HepG2 (cell line): ENCODE results near the gene PPP2R5C. TPM values are rescaled to one million over a fixed set of nuclear protein-coding genes. Genes with fewer than 3 reads are reported as not detected.

Experiments
- ADNP ChIP-seq: sonication (generic); formaldehyde crosslinking; IDR thresholded peaks from 2 replicates; pipeline ENCODE4 v1.4.0; 2020; ENCODE audit warnings: missing genetic modification reagents
- AGO2 ChIP-seq: fragments of 200-400 bp; formaldehyde crosslinking; optimal IDR thresholded peaks from 2 replicates; pipeline ENCODE3; 2017; ENCODE audit warnings: mild to moderate bottlenecking, low read depth, low read length, moderate library complexity
- CCAR2 ChIP-seq: fragments of 200-400 bp; formaldehyde crosslinking; optimal IDR thresholded peaks from 2 replicates; pipeline ENCODE3; 2018; ENCODE audit warnings: low read depth, mild to moderate bottlenecking, low read length, moderate library complexity
- CREB1 ChIP-seq, 2 experiments: fragments of 450-650 bp in 1 of 2; IDR thresholded peaks; 2 replicates each; pipeline ENCODE4 v1.6.1; 2016 to 2017; ENCODE audit warnings: control low read depth in 1 of 2, mild to moderate bottlenecking in 1 of 2, missing compliant biosample characterization in 1 of 2, missing genetic modification characterization in 1 of 2
- FOXK2 ChIP-seq: fragments of 450-650 bp; IDR thresholded peaks from 2 replicates; pipeline ENCODE4 v1.6.1; 2016
- LRRFIP1 ChIP-seq: sonication (generic); formaldehyde crosslinking; conservative IDR thresholded peaks from 2 replicates; pipeline ENCODE4 v1.4.0; 2020; ENCODE audit warnings: missing genetic modification reagents
- MED1 ChIP-seq: sonication (generic); formaldehyde crosslinking; IDR thresholded peaks from 2 replicates; pipeline ENCODE4 v1.4.0; 2020; ENCODE audit warnings: missing genetic modification reagents
- MYNN ChIP-seq: sonication (generic); formaldehyde crosslinking; IDR thresholded peaks from 2 replicates; pipeline ENCODE4 v1.4.0; 2020; ENCODE audit warnings: mild to moderate bottlenecking, low read depth, missing genetic modification reagents
- SKI ChIP-seq: fragments of 450-650 bp; IDR thresholded peaks from one replicate; pipeline ENCODE4 v1.6.1; 2018; ENCODE audit warnings: mild to moderate bottlenecking; ENCODE audit not compliant: partially characterized antibody
- SP4 ChIP-seq: sonication (generic); formaldehyde crosslinking; IDR thresholded peaks from 2 replicates; pipeline ENCODE4 v1.8.1; 2023; ENCODE audit warnings: mild to moderate bottlenecking, missing genetic modification reagents
- SRSF4 ChIP-seq: fragments of 200-400 bp; formaldehyde crosslinking; IDR thresholded peaks from one replicate; pipeline ENCODE4 v1.6.1; 2018; ENCODE audit warnings: mild to moderate bottlenecking, low read depth, low read length, moderate library complexity; ENCODE audit not compliant: poor library complexity, severe bottlenecking
- ZBTB34 ChIP-seq: sonication (generic); formaldehyde crosslinking; IDR thresholded peaks from 2 replicates; pipeline ENCODE4 v1.8.0; 2022; ENCODE audit warnings: mild to moderate bottlenecking, missing genetic modification reagents
- ZNF546 ChIP-seq: sonication (generic); formaldehyde crosslinking; conservative IDR thresholded peaks from 2 replicates; pipeline ENCODE4 v1.8.1; 2023; ENCODE audit warnings: mild to moderate bottlenecking, missing genetic modification reagents
- ZNF558 ChIP-seq: sonication (generic); formaldehyde crosslinking; IDR thresholded peaks from 2 replicates; pipeline ENCODE4 v1.9.0; 2022; ENCODE audit warnings: mild to moderate bottlenecking, missing genetic modification reagents, borderline replicate concordance
- ZNF569 ChIP-seq: sonication (generic); formaldehyde crosslinking; IDR thresholded peaks from 2 replicates; pipeline ENCODE4 v1.5.0; 2020; ENCODE audit warnings: mild to moderate bottlenecking, missing genetic modification reagents, moderate library complexity, borderline replicate concordance
- ZNF792 ChIP-seq: IDR thresholded peaks from 2 replicates; pipeline ENCODE4 v1.6.1; 2016
- polyA plus RNA-seq, 8 experiments: library from polyadenylated mRNA; depleted of rRNA in 3 of 8; stranded (reverse) in 7 of 8; unstranded in 1 of 8; fragments of >200 nt; fragmentation: Illumina TruSeq in 4 of 8; extraction: Trizol in 4 of 8; gene quantifications; 2 replicates each; pipeline versions ENCODE4 v1.2.1 to v1.2.3, GENCODE V29; 2011 to 2016; ENCODE audit warnings: low read depth in 4 of 8, missing spikeins in 1 of 8, mixed read lengths in 1 of 8; ENCODE audit not compliant: insufficient read depth in 1 of 8
- total RNA-seq, 5 experiments: library from RNA; depleted of rRNA; stranded (reverse); fragments of >200 nt; fragmentation: Illumina TruSeq; extraction: Trizol; gene quantifications; 2 replicates each; pipeline ENCODE4 v1.2.3, GENCODE V29; 2016; ENCODE audit warnings: low read depth in 1 of 5
- TF ChIP-seq, protein P1 (sequence below): sonication (generic); formaldehyde crosslinking; IDR thresholded peaks from 2 replicates; pipeline ENCODE4 v1.4.0; 2020; ENCODE audit warnings: mild to moderate bottlenecking, missing genetic modification reagents
- TF ChIP-seq, protein P2 (sequence below): sonication (generic); formaldehyde crosslinking; conservative IDR thresholded peaks from 2 replicates; pipeline ENCODE4 v1.4.0; 2020; ENCODE audit warnings: missing genetic modification reagents
- TF ChIP-seq, protein P3 (sequence below): sonication (generic); formaldehyde crosslinking; conservative IDR thresholded peaks from 2 replicates; pipeline ENCODE4 v1.4.0; 2020; ENCODE audit warnings: mild to moderate bottlenecking, missing genetic modification reagents, moderate library complexity

Gene PPP2R5C
- total and polyA plus RNA-seq, 2 of the 13 experiments (the other 11 are each of a cell fraction or from before 2014, with no cell fraction given), result 74.3 to 78.5 TPM

- TF ChIP-seq SKI, result peak; percentile 37
- no peak for TF ChIP-seq ZNF569 (CRISPR knock-in tag)
- peak; percentile 70 for TF ChIP-seq MYNN
- no peak for TF ChIP-seq FOXK2
- TF ChIP-seq ZNF558 (CRISPR knock-in tag), result peak; percentile 91; the same call in 1 of the 2 replicates
- TF ChIP-seq ADNP (CRISPR knock-in tag), result 0 out of 2 replicates have a peak, but pooled peaks have one; percentile 67
- TF ChIP-seq CCAR2, result no peak
- peak; percentile 82 for TF ChIP-seq MED1
- TF ChIP-seq, protein P1, sequence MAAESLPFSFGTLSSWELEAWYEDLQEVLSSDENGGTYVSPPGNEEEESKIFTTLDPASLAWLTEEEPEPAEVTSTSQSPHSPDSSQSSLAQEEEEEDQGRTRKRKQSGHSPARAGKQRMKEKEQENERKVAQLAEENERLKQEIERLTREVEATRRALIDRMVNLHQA (CRISPR knock-in tag), result no peak; the same call in 1 of the 2 replicates
- TF ChIP-seq ZNF792 (CRISPR knock-in tag), result peak; percentile 55; the same call in 1 of the 2 replicates
- TF ChIP-seq ZBTB34 (CRISPR knock-in tag), result no peak; the same call in 1 of the 2 replicates
- TF ChIP-seq AGO2, result no peak
- no peak for TF ChIP-seq SRSF4
- peak; percentile 96 for TF ChIP-seq CREB1 (IDR thresholded peaks at IDR 0.05)
- peak; percentile 98 for TF ChIP-seq CREB1 (CRISPR knock-in tag; IDR thresholded peaks at IDR 0.05)
- TF ChIP-seq, protein P2, sequence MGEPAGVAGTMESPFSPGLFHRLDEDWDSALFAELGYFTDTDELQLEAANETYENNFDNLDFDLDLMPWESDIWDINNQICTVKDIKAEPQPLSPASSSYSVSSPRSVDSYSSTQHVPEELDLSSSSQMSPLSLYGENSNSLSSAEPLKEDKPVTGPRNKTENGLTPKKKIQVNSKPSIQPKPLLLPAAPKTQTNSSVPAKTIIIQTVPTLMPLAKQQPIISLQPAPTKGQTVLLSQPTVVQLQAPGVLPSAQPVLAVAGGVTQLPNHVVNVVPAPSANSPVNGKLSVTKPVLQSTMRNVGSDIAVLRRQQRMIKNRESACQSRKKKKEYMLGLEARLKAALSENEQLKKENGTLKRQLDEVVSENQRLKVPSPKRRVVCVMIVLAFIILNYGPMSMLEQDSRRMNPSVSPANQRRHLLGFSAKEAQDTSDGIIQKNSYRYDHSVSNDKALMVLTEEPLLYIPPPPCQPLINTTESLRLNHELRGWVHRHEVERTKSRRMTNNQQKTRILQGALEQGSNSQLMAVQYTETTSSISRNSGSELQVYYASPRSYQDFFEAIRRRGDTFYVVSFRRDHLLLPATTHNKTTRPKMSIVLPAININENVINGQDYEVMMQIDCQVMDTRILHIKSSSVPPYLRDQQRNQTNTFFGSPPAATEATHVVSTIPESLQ, result no peak; the same call in 1 of the 2 replicates
- TF ChIP-seq ZNF546 (CRISPR knock-in tag), result no peak; the same call in 1 of the 2 replicates
- TF ChIP-seq, protein P3, sequence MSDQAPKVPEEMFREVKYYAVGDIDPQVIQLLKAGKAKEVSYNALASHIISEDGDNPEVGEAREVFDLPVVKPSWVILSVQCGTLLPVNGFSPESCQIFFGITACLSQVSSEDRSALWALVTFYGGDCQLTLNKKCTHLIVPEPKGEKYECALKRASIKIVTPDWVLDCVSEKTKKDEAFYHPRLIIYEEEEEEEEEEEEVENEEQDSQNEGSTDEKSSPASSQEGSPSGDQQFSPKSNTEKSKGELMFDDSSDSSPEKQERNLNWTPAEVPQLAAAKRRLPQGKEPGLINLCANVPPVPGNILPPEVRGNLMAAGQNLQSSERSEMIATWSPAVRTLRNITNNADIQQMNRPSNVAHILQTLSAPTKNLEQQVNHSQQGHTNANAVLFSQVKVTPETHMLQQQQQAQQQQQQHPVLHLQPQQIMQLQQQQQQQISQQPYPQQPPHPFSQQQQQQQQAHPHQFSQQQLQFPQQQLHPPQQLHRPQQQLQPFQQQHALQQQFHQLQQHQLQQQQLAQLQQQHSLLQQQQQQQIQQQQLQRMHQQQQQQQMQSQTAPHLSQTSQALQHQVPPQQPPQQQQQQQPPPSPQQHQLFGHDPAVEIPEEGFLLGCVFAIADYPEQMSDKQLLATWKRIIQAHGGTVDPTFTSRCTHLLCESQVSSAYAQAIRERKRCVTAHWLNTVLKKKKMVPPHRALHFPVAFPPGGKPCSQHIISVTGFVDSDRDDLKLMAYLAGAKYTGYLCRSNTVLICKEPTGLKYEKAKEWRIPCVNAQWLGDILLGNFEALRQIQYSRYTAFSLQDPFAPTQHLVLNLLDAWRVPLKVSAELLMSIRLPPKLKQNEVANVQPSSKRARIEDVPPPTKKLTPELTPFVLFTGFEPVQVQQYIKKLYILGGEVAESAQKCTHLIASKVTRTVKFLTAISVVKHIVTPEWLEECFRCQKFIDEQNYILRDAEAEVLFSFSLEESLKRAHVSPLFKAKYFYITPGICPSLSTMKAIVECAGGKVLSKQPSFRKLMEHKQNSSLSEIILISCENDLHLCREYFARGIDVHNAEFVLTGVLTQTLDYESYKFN (CRISPR knock-in tag), result peak; percentile 51; the same call in 1 of the 2 replicates
- no peak; the same call in 1 of the 2 replicates for TF ChIP-seq LRRFIP1
- peak; percentile 96 for TF ChIP-seq SP4 (CRISPR knock-in tag)
Measured at GRCh38 chr14:101947904-101948665, 186.6 kb downstream of the PPP2R5C start (continued).
